Fibroblast of peridontal ligament (primary cell): ENCODE results near the gene GPR34.
A peak's percentile ranks its signal among the peaks of the same experiment; 100 is the strongest.

Source experiments
- DNase-seq: peaks from one replicate; pipeline ENCODE4 v3.0.0-alpha.2; 2010; ENCODE audit errors: extremely low read depth

GPR34 gene

GRCh38 chrX:41734530-41734929 is 45.8 kb downstream of the GPR34 start:
- peak; percentile 27 for DNase-seq

GRCh38 chrX:41737065-41737464 is 48.3 kb downstream of the GPR34 start:
- DNase-seq, result no peak

- DNase-seq, result no peak
Observed at GRCh38 chrX:41739871-41740270, 51.1 kb downstream of the GPR34 start.
